Kidney tubule cell (primary cell): Measurements from ENCODE around the gene RTN4RL1.
A peak's percentile ranks its signal among the peaks of the same experiment; 100 is the strongest.
"Not testable (repeated sequence)": the region's sequence is repeated elsewhere in the genome, so short reads cannot be mapped to it uniquely, and the experiment has no call there.

Source experiments
- DNase-seq: peaks from one replicate; pipeline ENCODE4 v3.0.0-alpha.2; 2018; ENCODE audit warnings: low spot score

The RTN4RL1 gene

GRCh38 chr17:2025622-2026309, 632 bp upstream of the RTN4RL1 start:
- peak; percentile 67 for DNase-seq

GRCh38 chr17:2024572-2025219, 438 bp downstream of the RTN4RL1 start:
- DNase-seq = no peak

- DNase-seq = no peak
Observed at GRCh38 chr17:2023692-2024571, 1.2 kb downstream of the RTN4RL1 start.

GRCh38 chr17:2023256-2023655, 1.9 kb downstream of the RTN4RL1 start:
- no peak for DNase-seq

GRCh38 chr17:2022647-2023240, 2.4 kb downstream of the RTN4RL1 start:
- DNase-seq = no peak

GRCh38 chr17:2020721-2021120, 4.4 kb downstream of the RTN4RL1 start:
- no peak for DNase-seq

- DNase-seq = no peak
Observed at GRCh38 chr17:2019723-2020122, 5.4 kb downstream of the RTN4RL1 start.

GRCh38 chr17:2018716-2019510, 6.2 kb downstream of the RTN4RL1 start:
- DNase-seq = no peak

- DNase-seq = peak; percentile 28
Observed at GRCh38 chr17:2017274-2017941, 7.7 kb downstream of the RTN4RL1 start.

- DNase-seq = no peak
Observed at GRCh38 chr17:2016494-2016893, 8.6 kb downstream of the RTN4RL1 start.

- no peak for DNase-seq
Observed at GRCh38 chr17:2015314-2015713, 9.8 kb downstream of the RTN4RL1 start.

- DNase-seq = no peak
Observed at GRCh38 chr17:2013994-2014317, 11.2 kb downstream of the RTN4RL1 start.

GRCh38 chr17:2013220-2013993, 11.7 kb downstream of the RTN4RL1 start:
- not testable (repeated sequence) for DNase-seq

- DNase-seq = no peak
Observed at GRCh38 chr17:2012499-2012898, 12.6 kb downstream of the RTN4RL1 start.

- DNase-seq = no peak
Observed at GRCh38 chr17:2011411-2012371, 13.4 kb downstream of the RTN4RL1 start.

- DNase-seq = no peak
Observed at GRCh38 chr17:2009737-2010136, 15.4 kb downstream of the RTN4RL1 start.

GRCh38 chr17:2008332-2009126, 16.6 kb downstream of the RTN4RL1 start:
- no peak for DNase-seq

- no peak for DNase-seq
Observed at GRCh38 chr17:2004435-2004952, 20.6 kb downstream of the RTN4RL1 start.
